ENCODE measurements around the gene VWA2.

VWA2 gene

GRCh38 chr10:114328441-114328812, 89.4 kb downstream of the VWA2 start:
- H3K36me3 ChIP-seq (ENCODE audit: control insufficient read depth in 2 of 2, insufficient read depth in 1 of 2, low read length in 2 of 2): no peaks in the 10 kb centered on the region
- CTCF ChIA-PET: interaction anchor here (0.7 kb wide), 1 partner anchor 57 kb away, joined by 3 read pairs; no protein-coding TSS in a partner anchor
- POLR2A ChIA-PET: no interaction called here
- no peak overlapping the region for H3K4me3 ChIP-seq (ENCODE audit: low read depth, low read length)
- H3K9me3 ChIP-seq (ENCODE audit: control insufficient read depth, insufficient read depth, low read depth, low read length): no peaks in the 10 kb centered on the region
- no peak overlapping the region for H3K27ac ChIP-seq (ENCODE audit: extremely low read depth, low read depth, low read length)
- TF ChIP-seq ZNF624 (tag by site-specific recombination; IDR thresholded peaks at IDR 0.05) (no peak), ZBTB8A (tag by site-specific recombination; IDR thresholded peaks at IDR 0.05) (no peak), ZNF449 (tag by site-specific recombination; IDR thresholded peaks at IDR 0.05) (no peak), ZNF677 (tag by site-specific recombination; IDR thresholded peaks at IDR 0.05) (no peak), ZIC2 (tag by site-specific recombination; IDR thresholded peaks at IDR 0.05) (no peak), ZNF704 (tag by site-specific recombination; IDR thresholded peaks at IDR 0.05) (no peak), ZNF169 (tag by site-specific recombination; IDR thresholded peaks at IDR 0.05) (no peak), PATZ1 (tag by site-specific recombination; IDR thresholded peaks at IDR 0.05) (no peak), ZFP37 (tag by site-specific recombination; IDR thresholded peaks at IDR 0.05) (no peak), KLF8 (tag by site-specific recombination; IDR thresholded peaks at IDR 0.05) (no peak), SALL2 (tag by site-specific recombination; IDR thresholded peaks at IDR 0.05; ENCODE audit: borderline replicate concordance) (no peak), CTCF (tag by site-specific recombination; IDR thresholded peaks at IDR 0.05) (no peak), GLI4 (tag by site-specific recombination; IDR thresholded peaks at IDR 0.05) (no peak), ZNF510 (tag by site-specific recombination; IDR thresholded peaks at IDR 0.05; ENCODE audit: insufficient replicate concordance) (no peak), ZNF366 (tag by site-specific recombination; conservative IDR thresholded peaks at IDR 0.05) (no peak)
- H3K4me1 ChIP-seq (ENCODE audit: control insufficient read depth, insufficient read depth, low read length): no peaks in the 10 kb centered on the region

- CTCF ChIA-PET: no interaction called here
- TF ChIP-seq ZNF148 (tag by site-specific recombination; IDR thresholded peaks at IDR 0.05; ENCODE audit: borderline replicate concordance) (no peak), ZNF692 (tag by site-specific recombination; IDR thresholded peaks at IDR 0.05) (no peak), ZNF146 (tag by site-specific recombination; IDR thresholded peaks at IDR 0.05) (no peak), PRDM6 (tag by site-specific recombination; IDR thresholded peaks at IDR 0.05) (no peak), ZNF488 (tag by site-specific recombination; IDR thresholded peaks at IDR 0.05) (no peak), ZNF785 (tag by site-specific recombination; IDR thresholded peaks at IDR 0.05) (no peak), ZNF529 (tag by site-specific recombination; IDR thresholded peaks at IDR 0.05; ENCODE audit: insufficient replicate concordance) (no peak), ZNF133 (tag by site-specific recombination; IDR thresholded peaks at IDR 0.05) (no peak)
Observed at GRCh38 chr10:114328874-114329273, 89.8 kb downstream of the VWA2 start.

More at GRCh38 chr10:114328874-114329273, 89.8 kb downstream of the VWA2 start:
- Histone ChIP-seq H3K36me3 (ENCODE audit: control insufficient read depth in 2 of 2, insufficient read depth in 1 of 2, low read length in 2 of 2) (no peaks in the 10 kb centered on the region), H3K4me3 (ENCODE audit: low read depth, low read length) (no peak overlapping the region), H3K9me3 (ENCODE audit: control insufficient read depth, insufficient read depth, low read depth, low read length) (no peaks in the 10 kb centered on the region), H3K27ac (ENCODE audit: extremely low read depth, low read depth, low read length) (no peak overlapping the region), H3K4me1 (ENCODE audit: control insufficient read depth, insufficient read depth, low read length) (no peaks in the 10 kb centered on the region)
- POLR2A ChIA-PET: no interaction called here
